HUDEP-2 (cell line): ENCODE measurements around the gene NDUFS3.
"Not testable (repeated sequence)": the region's sequence is repeated elsewhere in the genome, so short reads cannot be mapped to it uniquely, and the experiment has no call there.

Experiments
- DNase-seq, 76 experiments: peaks; one replicate each; lab custom pipeline; 2025; ENCODE audit not compliant: unreplicated experiment in 76 of 76; lab: John Stamatoyannopoulos, UW

The NDUFS3 gene

GRCh38 chr11:47557004-47557403 is 21.9 kb upstream of the NDUFS3 start:
- DNase-seq: not testable (repeated sequence)

- no peak for DNase-seq
These were observed 20.2 kb upstream of the NDUFS3 start for GRCh38 chr11:47558695-47559094.

- DNase-seq: no peak
These were observed 18.4 kb upstream of the NDUFS3 start for GRCh38 chr11:47560426-47560825.

GRCh38 chr11:47562393-47562792 is 16.5 kb upstream of the NDUFS3 start:
- DNase-seq: not testable (repeated sequence)

- not testable (repeated sequence) for DNase-seq
These were observed 14.5 kb upstream of the NDUFS3 start for GRCh38 chr11:47564366-47564765.

- DNase-seq: peak in 2 of 76 experiments; percentile 29 to 51
These were observed 13.9 kb upstream of the NDUFS3 start for GRCh38 chr11:47564933-47565339.

- peak in 67 of 76 experiments; percentile 9 to 77 (median 51) for DNase-seq
These were observed 13.3 kb upstream of the NDUFS3 start, which contains the start of gene PTPMT1 for GRCh38 chr11:47565340-47566148. TSS of gene PTPMT1 (plus strand) at chr11:47565599. CDS start at chr11:47565623, 24 bp downstream.

- DNase-seq: peak in 9 of 76 experiments; percentile 2 to 42 (median 9)
These were observed 12.7 kb upstream of the NDUFS3 start for GRCh38 chr11:47566149-47566698.

GRCh38 chr11:47569646-47570045 is 9.2 kb upstream of the NDUFS3 start:
- no peak for DNase-seq

- DNase-seq: no peak
These were observed 8.1 kb upstream of the NDUFS3 start for GRCh38 chr11:47570651-47571356.

- DNase-seq: no peak
These were observed 7.5 kb upstream of the NDUFS3 start for GRCh38 chr11:47571357-47571729.

GRCh38 chr11:47571895-47572294 is 7.0 kb upstream of the NDUFS3 start:
- no peak for DNase-seq

- DNase-seq: no peak
These were observed 6.1 kb upstream of the NDUFS3 start for GRCh38 chr11:47572715-47573255.

GRCh38 chr11:47573321-47573720 is 5.6 kb upstream of the NDUFS3 start:
- DNase-seq: no peak

GRCh38 chr11:47577460-47578041 is 1.3 kb upstream of the NDUFS3 start:
- no peak for DNase-seq

- DNase-seq: no peak
These were observed 5.0 kb downstream of the NDUFS3 start for GRCh38 chr11:47583844-47584243.

GRCh38 chr11:47586098-47586855 is 7.4 kb downstream of the NDUFS3 start, which contains the start of gene FAM180B:
TSS of gene FAM180B (plus strand) at chr11:47586678. CDS start at chr11:47586769, 91 bp downstream.
- no peak for DNase-seq

- no peak for DNase-seq
These were observed 8.3 kb downstream of the NDUFS3 start for GRCh38 chr11:47587039-47587716.

- no peak for DNase-seq
These were observed 9.0 kb downstream of the NDUFS3 start for GRCh38 chr11:47587723-47588326.
